PC-3 (cell line): ENCODE data around the gene IZUMO4.

ENCODE experiments used
- CTCF ChIP-seq: fragments of 300-600 bp; sonication (generic); conservative IDR thresholded peaks from 2 replicates; pipeline ENCODE4 v1.5.1; 2017; ENCODE audit warnings: antibody characterized with exemption, low read depth, mild to moderate bottlenecking, low read length
- EZH2phosphoT487 ChIP-seq: fragments of 300-600 bp; sonication (generic); IDR thresholded peaks from 2 replicates; pipeline ENCODE4 v1.6.1; 2018; ENCODE audit warnings: mild to moderate bottlenecking, antibody characterized with exemption, low read length, borderline replicate concordance

GRCh38 chr19:2062770-2063169 lies 33.9 kb upstream of the IZUMO4 start:
- no peak for TF ChIP-seq EZH2phosphoT487
- TF ChIP-seq CTCF, result no peak
